Measurements from ENCODE around the gene ST3GAL2.
A peak's percentile ranks its signal among the peaks of the same experiment; 100 is the strongest.
"Not testable (repeated sequence)": the region's sequence is repeated elsewhere in the genome, so short reads cannot be mapped to it uniquely, and the experiment has no call there.

The ST3GAL2 gene

DNA sequence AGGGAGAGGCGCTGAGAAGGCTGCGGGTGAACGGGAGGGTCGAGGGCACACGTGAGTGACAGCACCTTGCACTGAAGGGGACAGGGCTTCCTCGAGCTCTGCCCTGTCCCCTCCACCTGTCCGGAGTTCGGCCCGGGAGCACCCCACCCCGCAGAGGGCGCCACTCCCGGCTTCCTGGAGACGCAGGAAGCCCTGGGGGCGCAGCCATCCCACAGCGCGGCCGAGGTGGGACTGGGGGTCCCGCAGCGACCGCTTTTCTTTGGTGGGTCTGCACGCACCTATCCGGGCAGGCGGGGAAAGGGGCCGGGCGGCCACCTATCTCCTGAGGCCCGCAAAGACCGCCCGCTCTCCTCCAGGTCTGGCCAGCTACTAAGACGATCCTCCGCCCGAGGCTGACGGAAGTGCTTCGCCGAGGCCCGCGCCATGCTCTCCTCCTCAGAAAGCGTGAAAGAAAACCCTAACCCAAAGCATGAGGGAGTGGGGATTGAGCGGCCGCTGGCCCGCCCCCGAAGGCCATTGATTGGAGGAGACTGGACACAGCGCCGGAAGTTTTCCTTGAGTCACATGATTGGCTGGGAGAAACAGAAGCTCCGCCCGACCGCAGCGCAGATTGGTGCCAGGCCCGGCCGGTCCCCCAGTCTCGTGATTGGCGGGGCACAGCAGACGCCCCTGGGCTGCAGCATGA, 57.8 kb downstream of the ST3GAL2 start:
- DNase-seq = peak; percentile 97

DNA sequence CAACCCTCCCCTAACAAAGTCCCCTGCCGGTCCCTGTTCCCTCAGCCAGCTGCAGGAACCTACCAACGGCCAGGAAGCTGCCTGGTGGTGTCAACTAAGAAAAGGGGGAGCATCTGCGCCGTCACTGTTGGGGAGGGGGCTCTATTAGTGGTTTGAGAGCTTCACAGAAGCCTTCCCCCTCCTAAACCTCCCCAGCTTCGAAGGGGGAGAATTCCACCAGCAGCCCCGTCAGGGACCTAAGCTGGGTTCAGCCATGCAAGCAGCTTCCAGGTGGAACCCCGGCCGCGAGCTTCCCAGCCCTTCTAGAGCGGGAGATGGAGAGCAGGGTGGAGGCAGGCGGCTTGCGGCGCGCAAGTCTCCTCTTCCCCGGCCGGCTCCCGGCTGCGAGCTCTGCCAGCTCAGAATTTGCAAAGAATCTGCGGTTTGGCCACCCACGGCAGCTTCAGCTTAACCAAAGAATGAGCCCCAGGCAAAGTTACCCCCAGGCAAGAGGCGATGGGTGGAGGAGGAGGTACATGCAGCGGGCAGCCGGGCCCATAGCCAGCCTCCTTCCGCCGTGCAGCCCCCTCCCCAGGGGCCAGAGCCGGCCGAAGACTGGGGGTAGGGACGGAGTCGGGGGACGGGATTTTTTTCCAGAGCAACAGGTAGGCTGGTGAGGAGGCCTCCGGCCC, 58.5 kb downstream of the ST3GAL2 start:
- peak; percentile 46 for DNase-seq

DNA sequence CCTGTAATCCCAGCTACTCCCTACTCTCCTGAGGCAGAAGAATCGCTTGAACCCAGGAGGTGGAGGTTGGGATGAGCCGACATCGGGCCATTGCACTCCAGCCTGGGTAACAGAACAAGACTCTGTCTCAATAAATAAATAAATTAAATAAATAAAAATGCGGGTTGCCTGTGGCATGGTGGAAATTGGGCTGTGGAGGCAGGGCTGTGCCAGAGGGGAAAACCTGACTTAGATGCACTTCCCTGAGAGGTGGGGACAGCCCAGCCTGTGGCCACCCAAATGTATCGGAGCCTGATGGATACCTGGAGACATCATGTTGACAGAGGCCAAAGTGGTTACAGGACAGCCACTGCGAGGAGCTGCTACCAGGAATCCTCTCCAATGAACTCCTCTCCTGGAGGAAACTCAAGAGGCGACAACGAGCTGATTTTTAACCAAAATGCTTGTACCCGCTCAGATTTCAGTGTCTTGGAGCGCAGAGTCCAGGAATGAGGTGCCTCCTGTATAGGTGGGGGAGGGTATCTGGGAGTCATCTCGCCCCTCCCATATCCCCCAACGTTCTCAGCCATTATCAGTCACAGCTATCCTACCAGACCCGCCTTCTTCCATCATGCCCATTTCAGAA, 59.9 kb downstream of the ST3GAL2 start:
- no peak for DNase-seq

DNA sequence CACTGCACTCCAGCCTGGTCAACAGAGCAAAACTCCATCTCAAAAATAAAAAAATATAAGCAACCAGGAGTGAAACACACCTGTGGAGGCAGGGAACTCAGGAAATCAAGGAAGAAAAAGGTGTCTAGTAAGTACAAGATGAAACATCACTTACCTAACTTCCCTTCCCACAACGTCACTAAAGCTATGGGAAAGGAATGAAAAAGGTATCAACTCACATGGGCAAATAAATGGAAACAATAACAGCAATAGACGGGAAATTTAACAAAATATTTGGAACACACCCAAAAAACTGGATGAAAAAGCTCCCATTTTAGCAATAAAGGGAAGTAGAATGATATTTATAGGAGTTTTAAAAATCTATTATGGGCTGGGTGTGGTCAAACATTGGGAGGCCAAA, 61.1 kb downstream of the ST3GAL2 start:
- peak; percentile 7 for DNase-seq

DNA sequence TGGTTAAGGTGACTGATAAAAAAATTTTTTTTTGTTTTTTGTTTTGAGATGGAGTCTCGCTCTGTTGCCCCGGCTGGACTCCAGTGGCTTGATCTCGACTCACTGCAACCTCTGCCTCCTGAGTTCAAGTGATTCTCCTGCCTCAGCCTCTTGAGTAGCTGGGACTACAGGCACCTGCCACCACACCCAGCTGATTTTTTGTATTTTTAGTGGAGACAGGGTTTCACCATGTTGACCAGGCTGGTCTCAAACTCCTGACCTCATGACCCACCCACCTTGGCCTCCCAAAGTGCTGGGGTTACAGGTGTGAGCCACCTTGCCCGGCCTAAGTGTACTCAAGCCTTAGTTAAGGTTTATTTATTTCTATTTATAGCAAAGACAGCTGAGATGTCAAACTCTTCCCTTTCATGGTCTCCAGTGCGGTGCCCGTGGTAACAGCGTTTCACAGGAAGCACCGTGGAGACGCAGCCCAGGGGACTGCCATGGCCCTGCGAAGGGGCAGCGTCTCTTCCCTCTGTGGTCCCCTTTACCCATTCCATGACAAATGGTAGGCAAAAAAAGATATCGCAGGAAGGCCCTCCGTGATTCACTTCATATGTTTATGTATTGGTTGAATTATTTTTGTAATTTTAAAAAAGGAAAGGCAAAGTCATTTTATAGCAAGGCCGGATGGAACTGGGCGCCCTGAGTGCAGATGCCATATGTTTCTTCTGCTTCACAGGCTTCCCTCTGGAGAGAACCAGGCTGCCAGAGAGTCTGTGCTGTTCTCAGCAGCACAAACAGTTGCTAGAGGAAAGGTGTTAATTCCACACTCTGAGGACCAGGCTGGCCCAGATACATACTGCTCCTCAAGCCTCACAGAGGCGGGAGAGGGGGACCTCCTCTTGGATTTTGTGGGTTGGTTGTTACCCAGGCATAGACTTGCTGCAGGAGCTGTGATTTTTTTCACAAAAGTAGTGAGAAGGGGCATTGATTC, 63.0 kb downstream of the ST3GAL2 start:
- DNase-seq = no peak

DNA sequence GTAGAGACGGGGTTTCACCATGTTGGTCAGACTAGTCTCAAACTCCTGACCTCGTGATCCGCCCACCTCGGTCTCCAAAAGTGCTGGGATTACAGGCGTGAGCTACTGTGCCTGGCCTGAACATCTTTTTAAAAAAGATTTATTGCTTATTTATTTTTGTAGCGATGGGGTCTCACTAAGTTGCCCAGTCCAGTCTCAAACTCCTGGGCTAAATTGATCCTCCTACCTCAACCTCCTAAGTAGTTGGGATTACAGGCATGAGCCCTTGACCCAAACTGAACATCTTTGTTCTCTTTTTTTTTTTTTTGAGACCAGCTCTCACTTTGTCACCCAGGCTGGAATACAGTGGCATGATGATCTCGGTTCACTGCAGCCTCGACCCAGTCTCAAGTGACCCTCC, 64.7 kb downstream of the ST3GAL2 start:
- no peak for DNase-seq

DNA sequence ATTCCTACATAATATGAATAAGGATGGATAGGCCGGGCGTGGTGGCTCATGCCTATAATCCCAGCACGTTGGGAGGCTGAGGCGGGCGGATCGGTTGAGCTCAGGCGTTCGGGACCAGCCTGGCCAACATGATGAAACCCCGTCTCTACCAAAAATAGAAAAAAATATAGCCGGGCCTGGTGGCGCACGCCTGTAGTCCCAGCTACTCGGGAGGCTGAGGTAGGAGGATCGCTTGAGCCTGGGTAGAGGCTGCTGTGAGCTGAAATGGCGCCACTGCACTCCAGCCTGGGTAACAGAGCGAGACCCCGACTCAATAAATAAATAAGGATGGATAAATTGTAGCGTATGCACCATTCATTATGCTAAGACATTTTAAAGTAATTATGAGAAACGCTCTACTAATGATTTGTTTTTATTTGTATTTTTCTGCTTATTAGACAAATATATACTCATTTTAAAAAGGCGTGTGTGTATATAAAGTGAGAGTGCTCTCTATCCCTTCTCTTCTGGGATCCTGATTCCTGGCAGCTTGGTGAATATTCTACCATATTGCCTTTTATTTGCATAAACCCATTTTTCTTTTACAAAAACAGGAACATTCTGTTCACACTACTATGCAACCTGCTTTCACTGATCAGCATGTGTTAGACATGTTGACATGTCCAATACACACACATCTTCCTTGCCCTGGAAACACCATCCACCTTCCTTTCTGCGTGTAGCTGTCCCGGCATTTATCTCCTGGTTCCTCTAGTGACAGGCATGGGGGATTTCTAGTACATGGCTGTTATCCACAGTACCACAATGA, 65.8 kb downstream of the ST3GAL2 start:
- DNase-seq = no peak

DNA sequence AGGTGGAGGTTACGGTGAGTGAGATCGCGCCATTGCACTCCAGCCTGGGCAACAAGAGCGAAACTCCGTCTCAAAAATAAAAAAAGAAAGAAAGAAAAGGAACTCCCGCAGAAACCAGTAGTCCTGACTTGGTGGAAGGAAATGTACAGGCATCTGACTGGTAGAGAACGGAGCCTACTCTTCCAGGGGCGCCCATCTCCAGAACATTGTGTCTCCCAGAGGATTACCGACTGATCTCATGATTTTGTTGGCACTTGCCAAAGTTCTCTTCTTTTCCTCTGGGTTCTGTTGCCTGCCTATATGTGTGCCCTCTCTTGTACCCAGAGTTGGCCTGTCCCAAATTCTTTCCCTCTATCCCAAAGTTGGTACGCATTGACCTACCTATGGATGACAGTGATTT, 68.0 kb downstream of the ST3GAL2 start:
- DNase-seq = no peak

DNA sequence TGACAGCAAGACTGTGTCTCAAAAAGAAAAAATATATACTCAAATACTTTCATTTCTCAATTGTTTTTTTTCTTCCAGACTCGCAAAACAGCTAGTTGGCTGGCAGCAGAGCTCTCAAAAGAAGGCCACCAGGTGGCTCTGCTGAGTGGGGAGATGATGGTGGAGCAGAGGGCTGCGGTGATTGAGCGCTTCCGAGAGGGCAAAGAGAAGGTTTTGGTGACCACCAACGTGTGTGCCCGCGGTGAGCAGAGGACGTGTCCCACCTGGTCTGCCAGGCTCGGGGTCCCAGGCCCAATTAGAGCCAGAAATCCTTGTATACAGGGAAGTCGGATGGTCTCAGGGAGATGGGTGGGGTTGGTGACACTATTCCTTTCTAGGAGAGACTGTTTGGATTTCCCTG, 68.8 kb downstream of the ST3GAL2 start:
- DNase-seq = peak; percentile 10

DNA sequence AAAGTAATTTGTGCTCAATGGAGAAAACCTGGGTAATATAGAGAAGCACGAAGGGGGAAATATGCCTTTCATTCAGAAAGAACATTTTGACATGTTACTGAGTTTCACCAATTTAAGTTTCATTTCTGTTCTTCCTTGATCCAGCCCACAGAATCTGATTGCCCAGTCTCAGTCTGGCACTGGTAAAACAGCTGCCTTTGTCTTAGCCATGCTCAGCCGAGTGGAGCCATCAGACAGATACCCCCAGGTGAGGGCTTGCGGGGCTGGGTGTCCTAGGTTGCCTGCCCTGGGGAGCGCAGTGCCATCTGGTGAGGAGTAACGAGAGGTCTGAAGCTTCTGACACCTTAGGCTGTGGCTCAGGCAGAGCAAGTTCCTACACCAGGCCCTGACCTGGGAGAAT, 74.5 kb downstream of the ST3GAL2 start:
- DNase-seq = no peak

DNA sequence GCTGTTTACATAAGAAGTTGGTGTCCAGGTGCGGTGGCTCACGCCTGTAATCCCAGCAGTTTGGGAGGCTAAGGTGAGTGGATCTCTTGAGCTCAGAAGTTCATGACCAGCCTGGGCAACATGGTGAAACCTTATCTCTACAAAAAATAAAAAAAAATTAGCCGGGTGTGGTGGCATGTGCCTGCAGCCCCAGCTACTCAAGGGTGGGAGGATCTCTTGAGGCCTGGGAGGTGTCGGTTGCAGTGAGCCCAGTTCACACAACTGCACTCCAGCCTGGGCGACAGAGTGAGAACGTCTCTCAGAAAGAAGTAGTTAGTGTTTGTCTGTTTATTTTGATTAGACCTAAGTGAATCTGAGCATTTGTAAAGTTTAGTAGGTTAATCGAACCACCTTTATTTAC, 79.3 kb downstream of the ST3GAL2 start:
- DNase-seq = no peak

DNA sequence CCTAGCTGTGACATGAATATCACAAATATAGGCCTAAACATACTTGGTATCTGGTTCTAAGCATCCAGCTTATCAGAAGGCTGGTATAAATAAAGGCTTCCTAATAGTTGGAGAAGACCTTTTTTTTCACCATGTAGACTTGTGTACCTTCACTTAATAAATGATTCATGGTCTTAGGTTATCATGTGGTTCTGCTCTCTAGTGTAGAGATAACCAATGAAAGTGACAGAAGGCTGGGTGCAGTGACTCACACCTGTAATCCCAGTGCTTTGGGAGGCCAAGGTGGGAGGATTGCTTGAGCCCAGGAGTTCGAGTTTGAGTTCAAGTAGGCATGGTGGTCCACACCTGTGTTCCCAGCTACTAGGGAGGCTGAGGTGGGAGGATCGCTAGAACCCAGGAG, 89.1 kb downstream of the ST3GAL2 start:
- no peak for DNase-seq

DNA sequence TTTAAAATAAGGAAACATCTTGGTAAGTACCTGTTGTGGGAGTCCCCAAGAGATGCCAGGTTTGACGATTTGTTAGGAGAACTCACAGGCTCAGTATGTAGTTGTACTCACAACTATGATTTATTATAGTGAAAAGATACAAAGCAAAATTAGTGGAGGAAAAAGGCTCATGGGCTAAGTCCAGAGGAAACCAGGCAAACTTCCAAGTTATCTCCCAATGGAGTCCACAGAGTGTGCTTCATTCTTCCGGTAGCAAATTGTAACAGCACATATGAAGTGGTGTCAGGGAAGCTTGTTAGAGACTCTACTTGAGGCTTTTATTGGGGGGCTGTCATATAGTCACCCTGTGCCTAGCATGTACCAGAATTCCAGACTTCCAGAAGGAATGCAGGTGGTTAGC, 89.9 kb downstream of the ST3GAL2 start:
- DNase-seq = no peak

DNA sequence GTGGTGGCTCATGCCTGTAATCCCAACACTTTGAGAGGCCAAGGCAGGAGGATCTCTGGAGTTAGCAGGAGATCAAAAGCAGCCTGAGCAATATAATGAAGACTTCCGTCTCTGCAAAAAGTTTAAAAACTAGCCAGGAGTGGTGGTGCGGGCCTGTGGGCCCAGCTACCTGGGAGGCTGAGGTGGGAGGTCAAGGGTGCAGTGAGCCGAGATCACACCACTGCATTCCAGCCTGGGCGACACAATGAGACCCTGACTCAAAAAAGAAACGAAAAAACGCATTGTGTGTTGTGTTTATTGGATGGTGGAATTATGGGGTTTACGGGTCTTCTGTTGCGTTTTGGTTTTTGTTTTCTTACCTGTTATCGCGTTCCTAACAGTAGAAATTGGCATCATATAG, 93.1 kb downstream of the ST3GAL2 start:
- no peak for DNase-seq

DNA sequence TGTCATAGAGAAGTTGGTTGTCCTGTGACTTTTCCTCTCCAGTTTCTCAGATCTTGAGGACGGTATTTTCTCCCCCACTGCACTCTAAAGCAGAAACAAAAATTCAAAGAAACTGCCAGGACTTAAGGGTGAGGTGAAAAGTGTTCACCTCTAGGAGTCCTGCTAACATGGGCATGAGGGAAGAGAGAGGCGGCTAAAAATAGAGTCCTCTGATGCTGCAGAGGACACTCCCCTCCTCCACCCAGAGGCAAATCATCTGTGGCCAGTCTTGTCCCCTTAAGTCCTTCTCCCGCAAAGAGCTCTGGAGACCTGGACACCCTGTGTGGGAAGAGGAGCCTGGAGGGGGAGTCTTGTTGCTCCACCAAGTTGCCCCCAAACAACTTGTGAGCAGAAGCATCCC, 96.9 kb downstream of the ST3GAL2 start:
- DNase-seq = no peak

DNA sequence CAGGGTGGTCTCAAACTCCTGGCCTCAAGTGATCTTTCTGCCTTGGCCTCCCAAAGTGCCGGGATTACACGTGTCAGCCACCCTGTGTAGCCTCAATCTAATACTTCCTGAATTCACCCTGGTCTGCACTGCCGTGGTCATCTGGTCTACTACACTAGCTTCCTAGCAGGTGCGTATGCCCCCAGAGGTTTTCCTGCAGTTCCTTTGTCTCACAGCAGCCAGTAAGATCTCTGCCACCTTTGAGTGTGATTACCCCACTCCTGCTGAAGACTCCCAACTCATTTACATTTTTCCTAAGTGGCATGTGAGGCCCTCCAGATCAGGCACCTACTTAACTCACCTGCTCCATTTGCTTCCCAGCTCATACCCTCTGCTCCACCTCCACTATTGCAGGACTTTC, 97.3 kb downstream of the ST3GAL2 start:
- no peak for DNase-seq

DNA sequence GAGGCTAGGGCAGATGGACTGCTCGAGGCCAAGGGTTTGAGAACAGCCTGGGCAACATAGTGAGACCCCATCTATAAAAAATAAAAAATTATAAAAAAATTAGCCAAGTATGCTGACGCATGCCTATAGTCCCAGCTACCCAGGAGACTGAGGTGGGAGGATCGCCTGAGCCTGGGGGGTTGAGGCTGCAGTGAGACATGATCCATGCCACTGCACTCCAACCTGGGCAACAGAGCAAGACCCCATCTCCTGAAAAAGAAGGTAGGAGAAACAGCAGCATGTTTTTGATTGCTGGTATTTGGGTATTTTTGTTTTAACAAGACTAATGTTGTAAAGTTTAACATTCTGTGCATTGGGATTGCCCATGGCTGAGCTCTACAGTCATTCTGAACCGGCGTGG, 101.1 kb downstream of the ST3GAL2 start:
- no peak for DNase-seq

DNA sequence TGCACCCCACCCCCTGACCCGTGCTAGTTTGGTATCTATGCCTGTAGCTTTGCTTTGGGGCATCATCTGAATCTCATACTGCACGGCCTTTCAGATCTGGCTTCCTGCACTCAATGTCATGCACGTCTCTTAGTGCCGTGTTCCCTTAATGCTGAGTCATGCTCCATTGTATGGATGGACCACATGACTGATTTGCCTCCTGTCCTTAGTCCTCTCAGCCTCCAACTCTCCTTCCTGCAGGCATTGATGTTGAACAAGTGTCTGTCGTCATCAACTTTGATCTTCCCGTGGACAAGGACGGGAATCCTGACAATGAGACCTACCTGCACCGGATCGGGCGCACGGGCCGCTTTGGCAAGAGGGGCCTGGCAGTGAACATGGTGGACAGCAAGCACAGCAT, 106.2 kb downstream of the ST3GAL2 start:
- DNase-seq = not testable (repeated sequence)

DNA sequence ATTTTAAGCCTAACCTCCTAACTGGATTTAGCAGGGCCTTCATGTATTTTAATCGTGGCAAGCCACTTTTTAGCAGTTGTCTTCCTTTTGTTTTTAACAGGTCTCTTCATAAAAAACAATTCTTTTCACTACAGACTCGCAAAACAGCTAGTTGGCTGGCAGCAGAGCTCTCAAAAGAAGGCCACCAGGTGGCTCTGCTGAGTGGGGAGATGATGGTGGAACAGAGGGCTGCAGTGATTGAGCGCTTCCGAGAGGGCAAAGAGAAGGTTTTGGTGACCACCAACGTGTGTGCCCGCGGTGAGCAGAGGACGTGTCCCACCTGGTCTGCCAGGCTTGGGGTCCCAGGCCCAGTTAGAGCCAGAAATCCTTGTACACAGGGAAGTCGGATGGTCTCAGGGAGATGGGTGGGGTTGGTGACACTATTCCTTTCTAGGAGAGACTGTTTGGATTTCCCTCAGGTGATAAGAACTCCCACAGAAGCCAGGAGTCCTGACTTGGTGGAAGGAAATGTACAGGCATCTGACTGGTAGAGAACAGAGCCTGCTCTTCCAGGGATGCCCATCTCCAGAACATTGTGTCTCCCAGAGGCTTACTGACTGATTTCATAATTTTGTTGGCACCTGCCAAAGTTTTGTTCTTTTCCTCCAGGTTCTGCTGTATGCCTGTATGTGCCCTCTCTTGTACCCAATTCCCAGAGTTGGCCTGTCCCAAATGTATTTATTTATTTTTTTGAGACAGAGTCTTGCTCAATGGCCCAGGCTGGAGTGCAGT, 107.1 kb downstream of the ST3GAL2 start:
- no peak for DNase-seq

DNA sequence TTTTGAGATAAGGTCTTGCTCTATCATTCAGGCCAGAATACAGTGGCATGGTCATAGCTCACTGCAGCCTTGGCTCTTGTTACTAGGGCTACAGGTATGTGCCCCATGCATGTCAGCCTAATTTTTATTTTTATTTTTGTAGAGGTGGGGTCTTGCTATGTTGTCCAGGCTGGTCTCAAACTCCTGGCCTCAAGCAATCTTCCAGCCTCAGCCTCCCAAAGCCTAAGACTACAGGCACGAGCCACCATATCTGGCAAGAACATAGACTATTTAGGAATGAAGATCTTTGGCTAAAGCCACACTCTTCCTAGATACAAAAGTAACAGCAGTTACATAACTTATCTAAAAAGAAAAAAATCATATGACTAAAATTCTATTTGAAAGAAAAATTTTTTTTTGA, 107.8 kb downstream of the ST3GAL2 start:
- no peak for DNase-seq
